Tibial nerve (tissue), 4 donors: ENCODE data around the gene DLEU7.

Experiments used
- CTCF ChIP-seq, 5 experiments: fragments of 200-600 bp in 3 of 5; fragments of 450-650 bp in 2 of 5; sonication (generic) in 3 of 5; IDR thresholded peaks; one replicate each; pipeline ENCODE4 v1.5.1; 2016 to 2019; ENCODE audit warnings: antibody characterized with exemption in 5 of 5, mild to moderate bottlenecking in 3 of 5, moderate library complexity in 2 of 5
- EP300 ChIP-seq, 2 donors: sonication (generic); formaldehyde crosslinking; IDR thresholded peaks; one replicate each; pipeline ENCODE4 v1.6.1; 2017; ENCODE audit warnings: antibody characterized with exemption in 2 of 2, mild to moderate bottlenecking in 1 of 2
- POLR2A ChIP-seq, 2 donors: fragments of 450-650 bp; IDR thresholded peaks; one replicate each; pipeline ENCODE4 v1.6.1; 2017; ENCODE audit warnings: antibody characterized with exemption in 2 of 2, mild to moderate bottlenecking in 2 of 2, moderate library complexity in 2 of 2

- TF ChIP-seq POLR2A (IDR thresholded peaks at IDR 0.05) (no peak), CTCF (IDR thresholded peaks at IDR 0.05) (no peak), EP300 (IDR thresholded peaks at IDR 0.05) (no peak)
Measured at GRCh38 chr13:50883728-50884127, 40.2 kb upstream of the DLEU7 start.
